Neuron (in vitro differentiated cells): Measurements from ENCODE around the gene SP9.
A peak's percentile ranks its signal among the peaks of the same experiment; 100 is the strongest.

Experiments used
- H2AFZ ChIP-seq: one replicate; pipeline ENCODE4 v1.6.1; 2013; ENCODE audit warnings: low read depth, mild to moderate bottlenecking, inconsistent platforms, low read length, moderate library complexity
- H3K27me3 ChIP-seq: one replicate; pipeline ENCODE4 v1.6.1; 2013; ENCODE audit warnings: low read length; ENCODE audit not compliant: insufficient read depth
- H3K36me3 ChIP-seq: one replicate; pipeline ENCODE4 v1.6.1; 2013; ENCODE audit warnings: low read length; ENCODE audit not compliant: insufficient read depth
- H3K4me1 ChIP-seq: one replicate; pipeline ENCODE4 v1.6.1; 2013; ENCODE audit warnings: low read length; ENCODE audit not compliant: insufficient read depth
- H3K4me3 ChIP-seq: 2 replicates; pipeline ENCODE4 v1.5.1; 2013; ENCODE audit warnings: mild to moderate bottlenecking, low read length, moderate library complexity
- H3K9me3 ChIP-seq: one replicate; pipeline ENCODE4 v1.6.1; 2013; ENCODE audit warnings: low read length

The SP9 gene

GRCh38 chr2:174334781-174335251 is at the start of gene SP9:
TSS of gene SP9 (plus strand) at chr2:174334954. CDS start at chr2:174335093, 139 bp downstream.
- Histone ChIP-seq H3K4me1 (peaks cover 48% of the 10 kb centered on the region), H3K4me3 (peak within 1 kb of the TSS; percentile 94), H2AFZ (peak within 1 kb of the TSS; percentile 40), H3K27me3 (peaks cover 15% of the 10 kb centered on the region), H3K9me3 (no peaks in the 10 kb centered on the region), H3K36me3 (peaks cover 4% of the 10 kb centered on the region)

- Histone ChIP-seq H3K4me3 (no peak overlapping the region), H3K9me3 (no peaks in the 10 kb centered on the region), H3K36me3 (no peaks in the 10 kb centered on the region), H3K27me3 (no peaks in the 10 kb centered on the region), H3K4me1 (no peaks in the 10 kb centered on the region), H2AFZ (no peak overlapping the region)
These were observed 48.6 kb upstream of the SP9 start for GRCh38 chr2:174286172-174286571.

GRCh38 chr2:174292908-174293307 is 41.8 kb upstream of the SP9 start:
- Histone ChIP-seq H3K27me3 (no peaks in the 10 kb centered on the region), H3K4me1 (no peaks in the 10 kb centered on the region), H3K36me3 (no peaks in the 10 kb centered on the region), H2AFZ (no peak overlapping the region), H3K4me3 (no peak overlapping the region), H3K9me3 (peaks cover 3% of the 10 kb centered on the region)

GRCh38 chr2:174300114-174300513 is 34.6 kb upstream of the SP9 start:
- no peaks in the 10 kb centered on the region for H3K36me3 ChIP-seq
- H3K4me1 ChIP-seq = peaks cover 4% of the 10 kb centered on the region
- H3K4me3 ChIP-seq = no peak overlapping the region
- H3K9me3 ChIP-seq = no peaks in the 10 kb centered on the region
- H3K27me3 ChIP-seq = no peaks in the 10 kb centered on the region
- H2AFZ ChIP-seq = no peak overlapping the region

GRCh38 chr2:174312581-174313234 is 22.0 kb upstream of the SP9 start:
- peaks cover 12% of the 10 kb centered on the region for H3K4me1 ChIP-seq
- H3K36me3 ChIP-seq = no peaks in the 10 kb centered on the region
- H3K27me3 ChIP-seq = peaks cover 2% of the 10 kb centered on the region
- H3K4me3 ChIP-seq = no peak overlapping the region
- H2AFZ ChIP-seq = no peak overlapping the region
- H3K9me3 ChIP-seq = no peaks in the 10 kb centered on the region

- H3K9me3 ChIP-seq = peaks cover 5% of the 10 kb centered on the region
- H2AFZ ChIP-seq = no peak overlapping the region
- H3K4me3 ChIP-seq = no peak overlapping the region
- no peaks in the 10 kb centered on the region for H3K36me3 ChIP-seq
- H3K27me3 ChIP-seq = peaks cover 44% of the 10 kb centered on the region
- peaks cover 10% of the 10 kb centered on the region for H3K4me1 ChIP-seq
These were observed 12.6 kb upstream of the SP9 start for GRCh38 chr2:174322149-174322548.

- no peaks in the 10 kb centered on the region for H3K36me3 ChIP-seq
- peaks cover 50% of the 10 kb centered on the region for H3K27me3 ChIP-seq
- no peak overlapping the region for H2AFZ ChIP-seq
- peaks cover 12% of the 10 kb centered on the region for H3K4me1 ChIP-seq
- no peak overlapping the region for H3K4me3 ChIP-seq
- H3K9me3 ChIP-seq = peaks cover 5% of the 10 kb centered on the region
These were observed 12.0 kb upstream of the SP9 start for GRCh38 chr2:174322746-174323145.

GRCh38 chr2:174324530-174324929 is 10.2 kb upstream of the SP9 start:
- Histone ChIP-seq H3K27me3 (peaks cover 56% of the 10 kb centered on the region), H3K9me3 (peaks cover 5% of the 10 kb centered on the region), H3K36me3 (no peaks in the 10 kb centered on the region), H2AFZ (no peak overlapping the region), H3K4me3 (no peak overlapping the region), H3K4me1 (peaks cover 12% of the 10 kb centered on the region)

GRCh38 chr2:174325373-174326160 is 9.2 kb upstream of the SP9 start:
- no peak overlapping the region for H2AFZ ChIP-seq
- no peak overlapping the region for H3K4me3 ChIP-seq
- H3K27me3 ChIP-seq = peaks cover 62% of the 10 kb centered on the region
- peaks cover 12% of the 10 kb centered on the region for H3K4me1 ChIP-seq
- peaks cover 5% of the 10 kb centered on the region for H3K9me3 ChIP-seq
- H3K36me3 ChIP-seq = no peaks in the 10 kb centered on the region

- Histone ChIP-seq H3K4me1 (peaks cover 16% of the 10 kb centered on the region), H3K36me3 (no peaks in the 10 kb centered on the region), H3K27me3 (peaks cover 69% of the 10 kb centered on the region), H3K4me3 (peak overlapping the region; percentile 28), H3K9me3 (peaks cover 5% of the 10 kb centered on the region), H2AFZ (peak overlapping the region; percentile 55)
These were observed 8.4 kb upstream of the SP9 start for GRCh38 chr2:174326161-174327020.

GRCh38 chr2:174327021-174327840 is 7.5 kb upstream of the SP9 start:
- Histone ChIP-seq H3K4me3 (peak overlapping the region; percentile 28), H3K27me3 (peaks cover 70% of the 10 kb centered on the region), H3K9me3 (peaks cover 5% of the 10 kb centered on the region)

GRCh38 chr2:174327841-174328113 is 7.0 kb upstream of the SP9 start:
- H3K4me1 ChIP-seq = peaks cover 27% of the 10 kb centered on the region
- H3K4me3 ChIP-seq = no peak overlapping the region
- H2AFZ ChIP-seq = no peak overlapping the region
- H3K27me3 ChIP-seq = peaks cover 70% of the 10 kb centered on the region
- no peaks in the 10 kb centered on the region for H3K36me3 ChIP-seq
- peaks cover 5% of the 10 kb centered on the region for H3K9me3 ChIP-seq

More at GRCh38 chr2:174327021-174327840, 7.5 kb upstream of the SP9 start:
- peaks cover 24% of the 10 kb centered on the region for H3K4me1 ChIP-seq
- no peaks in the 10 kb centered on the region for H3K36me3 ChIP-seq
- H2AFZ ChIP-seq = peak overlapping the region; percentile 55
